PC-9 (cell line): ENCODE measurements around the gene PRR5. TPM values are rescaled to one million over a fixed set of nuclear protein-coding genes. Genes with fewer than 3 reads are reported as not detected.

ENCODE experiments used
- BruUV-seq: library from RNA; stranded (reverse); fragments of 400-500 nt; replicated peaks from 2 replicates; lab custom pipeline; 2021; lab: Mats Ljungman, UMichigan
- CTCF ChIA-PET: fragments of 300-600 bp; sonication (Branson Sonifier 250); formaldehyde crosslinking; loops from one replicate; lab custom pipeline; 2022; ENCODE audit warnings: antibody characterized with exemption; lab: Charles Lee
- POLR2A ChIA-PET: fragments of 300-600 bp; sonication (Branson Sonifier 250); formaldehyde crosslinking; loops from one replicate; lab custom pipeline; 2022; ENCODE audit warnings: antibody characterized with exemption; ENCODE audit not compliant: unreplicated experiment; lab: Charles Lee
- DNase-seq, 2 experiments: peaks; one replicate each; pipeline versions ENCODE4 v3.0.0 to v3.0.0-alpha.2; 2015 to 2022; ENCODE audit warnings: mixed read lengths in 1 of 2
- H2AFZ ChIP-seq: fragments of 200-600 bp; sonication (generic); 2 replicates; pipeline ENCODE4 v1.8.1; 2017; ENCODE audit warnings: antibody characterized with exemption
- H3F3A ChIP-seq: fragments of 200-600 bp; sonication (generic); 2 replicates; pipeline ENCODE4 v1.8.1; 2017; ENCODE audit warnings: antibody characterized with exemption, mild to moderate bottlenecking, low read depth; ENCODE audit not compliant: insufficient read depth
- H3K27ac ChIP-seq: fragments of 200-600 bp; sonication (generic); 2 replicates; pipeline ENCODE4 v1.6.1; 2016; ENCODE audit warnings: mixed run types
- H3K27me3 ChIP-seq: fragments of 200-600 bp; sonication (generic); 2 replicates; pipeline ENCODE4 v1.6.1; 2016; ENCODE audit warnings: low read depth, mixed run types; ENCODE audit not compliant: insufficient read depth
- H3K36me3 ChIP-seq: fragments of 200-600 bp; sonication (generic); 2 replicates; pipeline ENCODE4 v1.6.1; 2016; ENCODE audit warnings: low read depth, mixed run types
- H3K4me1 ChIP-seq: fragments of 200-600 bp; sonication (generic); replicated peaks from 2 replicates; pipeline ENCODE4 v1.6.1; 2016; ENCODE audit warnings: mixed run types; ENCODE audit not compliant: insufficient read depth
- H3K4me2 ChIP-seq: fragments of 200-600 bp; sonication (generic); 2 replicates; pipeline ENCODE4 v1.6.1; 2017; ENCODE audit warnings: mixed run types
- H3K4me3 ChIP-seq: fragments of 200-600 bp; sonication (generic); 2 replicates; pipeline ENCODE4 v1.6.1; 2016; ENCODE audit warnings: mixed run types
- H3K79me2 ChIP-seq: fragments of 200-600 bp; sonication (generic); 2 replicates; pipeline ENCODE4 v1.6.1; 2017; ENCODE audit warnings: low read depth, mixed run types
- H3K9me2 ChIP-seq: fragments of 200-600 bp; sonication (generic); 2 replicates; pipeline ENCODE4 v1.8.1; 2017; ENCODE audit warnings: mild to moderate bottlenecking; ENCODE audit not compliant: insufficient read depth
- H3K9me3 ChIP-seq: fragments of 200-600 bp; sonication (generic); 2 replicates; pipeline ENCODE4 v1.8.1; 2016; ENCODE audit warnings: low read depth; ENCODE audit not compliant: insufficient read depth
- H4K20me1 ChIP-seq: fragments of 200-600 bp; sonication (generic); 2 replicates; pipeline ENCODE4 v1.8.1; 2017; ENCODE audit not compliant: insufficient read depth
- EZH2 ChIP-seq: fragments of 200-600 bp; sonication (generic); IDR thresholded peaks from 2 replicates; pipeline ENCODE4 v1.8.0; 2017; ENCODE audit warnings: antibody characterized with exemption, low read depth
- intact Hi-C: fragments of 100-400 bp; cut with micrococcal nuclease; formaldehyde crosslinking; loops from one replicate; pipeline ENCODE4 v1.10.0; 2022; ENCODE audit not compliant: unreplicated experiment
- total RNA-seq: library from RNA; stranded (reverse); gene quantifications from 2 replicates; pipeline ENCODE4 v1.2.3, GENCODE V29; 2021
- TF ChIP-seq, protein P1 (sequence below): fragments of 200-600 bp; sonication (generic); conservative IDR thresholded peaks from 2 replicates; pipeline ENCODE4 v1.6.1; 2017; ENCODE audit warnings: mixed run types, antibody characterized with exemption, mild to moderate bottlenecking, moderate library complexity

The PRR5 gene
- total RNA-seq, 1 experiment from 2014 or later: 22.1 TPM

DNA sequence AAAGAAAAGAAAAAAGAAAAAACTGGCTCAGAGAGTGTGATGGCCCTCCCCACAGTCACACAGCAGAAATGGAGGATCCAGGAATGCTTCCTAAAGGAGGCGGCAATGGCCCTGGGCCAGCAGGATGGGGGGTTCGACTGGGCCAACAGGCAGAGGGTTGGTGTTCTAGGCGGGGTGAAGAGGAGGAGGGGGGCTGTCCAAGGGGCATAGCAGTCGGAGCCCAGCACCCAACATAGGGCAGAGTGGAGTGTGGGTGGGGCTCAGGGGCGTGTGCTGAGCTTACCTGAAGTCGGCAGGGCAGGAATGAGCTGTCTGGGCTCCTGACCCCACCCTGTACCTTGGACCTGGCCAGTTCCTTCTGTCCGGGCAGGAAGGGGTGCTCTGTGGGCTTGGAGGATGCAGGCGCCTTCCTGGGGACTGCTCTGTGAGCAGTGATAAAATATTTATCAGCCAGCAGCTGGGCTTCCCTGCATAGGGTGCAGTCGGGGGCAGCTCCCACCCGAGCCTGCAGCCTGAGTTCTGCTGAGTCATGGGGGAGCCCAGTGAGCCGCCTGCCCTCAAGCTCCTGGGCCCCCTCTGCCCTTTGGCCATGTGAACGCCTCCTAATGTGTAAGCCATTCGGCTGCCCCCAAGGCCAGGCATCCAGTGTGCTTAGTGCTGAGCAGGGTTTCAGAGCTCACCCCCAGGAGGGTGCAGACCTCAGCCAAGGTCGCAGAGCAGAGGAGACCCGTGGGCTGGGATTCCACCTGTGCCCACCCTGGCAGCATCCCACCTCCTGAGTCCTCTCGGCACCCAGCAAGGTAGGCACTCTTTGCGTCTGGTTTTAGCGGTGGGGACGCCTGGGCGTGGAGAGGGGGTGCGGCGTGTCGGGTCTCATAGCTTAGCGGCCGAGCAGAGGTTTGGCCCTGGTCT lies 25.3 kb upstream of the PRR5 start:
- Histone ChIP-seq H4K20me1 (no peaks in the 10 kb centered on the region), H3F3A (peaks cover 6% of the 10 kb centered on the region; the same call in 1 of the 2 replicates), H3K4me2 (peak overlapping the region; percentile 51), H3K36me3 (no peaks in the 10 kb centered on the region), H3K27me3 (no peaks in the 10 kb centered on the region), H3K4me3 (no peak overlapping the region), H3K79me2 (no peaks in the 10 kb centered on the region), H3K9me2 (no peaks in the 10 kb centered on the region), H3K9me3 (no peaks in the 10 kb centered on the region), H3K27ac (no peak overlapping the region), H2AFZ (no peak overlapping the region), H3K4me1 (peaks cover 10% of the 10 kb centered on the region)
- POLR2A ChIA-PET: interaction anchor here (0.7 kb wide), 1 partner anchor 461 kb away, joined by 3 read pairs; no protein-coding TSS in a partner anchor
- no TSS peak for BruUV-seq
- intact Hi-C loops: no loop called here
- peak in 1 of 2 experiments; percentile 35 for DNase-seq
- CTCF ChIA-PET: interaction anchor here (0.6 kb wide), 1 partner anchor 1315 kb away, joined by 5 read pairs; no protein-coding TSS in a partner anchor
- TF ChIP-seq, protein P1, sequence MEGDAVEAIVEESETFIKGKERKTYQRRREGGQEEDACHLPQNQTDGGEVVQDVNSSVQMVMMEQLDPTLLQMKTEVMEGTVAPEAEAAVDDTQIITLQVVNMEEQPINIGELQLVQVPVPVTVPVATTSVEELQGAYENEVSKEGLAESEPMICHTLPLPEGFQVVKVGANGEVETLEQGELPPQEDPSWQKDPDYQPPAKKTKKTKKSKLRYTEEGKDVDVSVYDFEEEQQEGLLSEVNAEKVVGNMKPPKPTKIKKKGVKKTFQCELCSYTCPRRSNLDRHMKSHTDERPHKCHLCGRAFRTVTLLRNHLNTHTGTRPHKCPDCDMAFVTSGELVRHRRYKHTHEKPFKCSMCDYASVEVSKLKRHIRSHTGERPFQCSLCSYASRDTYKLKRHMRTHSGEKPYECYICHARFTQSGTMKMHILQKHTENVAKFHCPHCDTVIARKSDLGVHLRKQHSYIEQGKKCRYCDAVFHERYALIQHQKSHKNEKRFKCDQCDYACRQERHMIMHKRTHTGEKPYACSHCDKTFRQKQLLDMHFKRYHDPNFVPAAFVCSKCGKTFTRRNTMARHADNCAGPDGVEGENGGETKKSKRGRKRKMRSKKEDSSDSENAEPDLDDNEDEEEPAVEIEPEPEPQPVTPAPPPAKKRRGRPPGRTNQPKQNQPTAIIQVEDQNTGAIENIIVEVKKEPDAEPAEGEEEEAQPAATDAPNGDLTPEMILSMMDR: no peak
- TF ChIP-seq EZH2: no peak

DNA sequence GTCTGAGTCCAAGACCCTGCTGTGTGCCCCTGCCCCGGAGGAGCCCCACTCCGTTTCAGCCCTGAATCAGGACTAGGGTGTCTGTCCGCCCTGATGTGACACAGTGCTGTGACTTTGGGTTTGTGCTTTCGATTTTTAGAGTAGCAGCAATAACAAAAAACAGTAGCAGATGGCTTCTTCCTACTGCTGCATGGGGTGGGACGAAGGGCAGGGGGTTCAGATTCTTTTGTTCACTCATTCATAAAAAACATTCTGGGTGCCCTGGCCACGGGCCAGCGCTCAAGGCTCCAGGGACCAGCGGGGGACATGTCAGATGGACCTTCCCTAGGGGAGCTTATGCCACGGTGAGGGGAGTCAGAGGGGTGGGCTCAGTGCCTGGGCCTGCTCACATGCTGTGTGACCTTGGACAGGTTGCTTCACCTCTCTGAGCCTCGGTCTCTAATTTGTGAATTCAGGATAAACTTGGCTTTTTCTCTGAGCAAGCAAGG lies 24.6 kb upstream of the PRR5 start:
- Histone ChIP-seq H3K4me2 (peak overlapping the region; percentile 51; the same call in 1 of the 2 replicates), H4K20me1 (no peaks in the 10 kb centered on the region), H2AFZ (no peak overlapping the region), H3K36me3 (no peaks in the 10 kb centered on the region), H3K27ac (no peak overlapping the region), H3K79me2 (no peaks in the 10 kb centered on the region), H3K9me2 (no peaks in the 10 kb centered on the region), H3K4me1 (peaks cover 10% of the 10 kb centered on the region), H3K27me3 (no peaks in the 10 kb centered on the region), H3F3A (no peaks in the 10 kb centered on the region; the same call in 1 of the 2 replicates), H3K4me3 (no peak overlapping the region), H3K9me3 (no peaks in the 10 kb centered on the region)
- ChIA-PET CTCF (no interaction called here), POLR2A (interaction anchor here (0.7 kb wide), 1 partner anchor 460 kb away, joined by 3 read pairs; no protein-coding TSS in a partner anchor)
- intact Hi-C loops: no loop called here
- DNase-seq: no peak
- BruUV-seq: TSS peak; percentile 24
- TF ChIP-seq, protein P1: no peak
- TF ChIP-seq EZH2: no peak

DNA sequence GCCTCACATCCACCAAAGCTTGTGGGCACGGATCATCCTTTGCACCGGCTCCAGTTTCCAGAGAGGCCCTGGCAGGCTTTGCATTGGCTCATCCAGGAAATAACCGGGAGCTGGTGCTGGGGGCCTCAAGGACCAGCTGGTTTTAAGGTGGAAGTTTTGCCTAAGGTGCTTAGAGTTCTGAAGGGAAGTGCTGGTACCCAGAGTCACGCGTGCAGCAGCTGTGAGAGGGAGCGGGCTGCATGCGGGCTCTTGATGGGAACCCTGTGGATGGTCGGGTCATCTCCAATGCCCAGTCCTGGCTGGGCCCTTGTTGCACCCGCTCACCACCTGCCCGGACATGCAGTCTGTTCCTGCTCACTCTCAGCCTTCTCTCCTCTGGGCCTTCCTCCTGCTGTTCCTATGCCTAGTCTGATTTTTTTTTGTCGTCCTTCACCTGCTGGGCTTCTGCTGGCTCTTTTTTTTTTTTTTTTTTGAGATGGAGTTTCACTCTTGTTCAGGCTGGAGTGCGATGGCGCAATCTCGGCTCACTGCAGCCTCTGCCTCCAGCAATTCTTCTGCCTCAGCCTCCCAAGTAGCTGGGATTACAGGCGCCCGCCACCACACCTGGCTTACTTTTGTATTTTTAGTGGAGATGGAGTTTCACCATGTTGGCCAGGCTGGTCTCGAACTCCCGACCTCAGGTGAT lies 24.0 kb upstream of the PRR5 start:
- no peaks in the 10 kb centered on the region; the same call in 1 of the 2 replicates for H3F3A ChIP-seq
- DNase-seq: no peak
- H3K79me2 ChIP-seq: no peaks in the 10 kb centered on the region
- H3K4me2 ChIP-seq: no peak overlapping the region
- H3K9me2 ChIP-seq: no peaks in the 10 kb centered on the region
- H3K27ac ChIP-seq: no peak overlapping the region
- no peak overlapping the region for H3K4me3 ChIP-seq
- H3K27me3 ChIP-seq: no peaks in the 10 kb centered on the region
- H2AFZ ChIP-seq: no peak overlapping the region
- H3K9me3 ChIP-seq: no peaks in the 10 kb centered on the region
- H3K36me3 ChIP-seq: no peaks in the 10 kb centered on the region
- intact Hi-C loops: no loop called here
- H4K20me1 ChIP-seq: no peaks in the 10 kb centered on the region
- TF ChIP-seq, protein P1: no peak
- TF ChIP-seq EZH2: no peak
- BruUV-seq: no TSS peak
- ChIA-PET POLR2A (no interaction called here), CTCF (no interaction called here)
- peaks cover 10% of the 10 kb centered on the region for H3K4me1 ChIP-seq
